Measurements from ENCODE around the gene ADGRE3. TPM values are rescaled to one million over a fixed set of nuclear protein-coding genes. Genes with fewer than 3 reads are reported as not detected.
A peak's percentile ranks its signal among the peaks of the same experiment; 100 is the strongest.

Gene ADGRE3
- total RNA-seq, 6 donors from 2014 or later: 0.76 to 9.6 (median 2.4) TPM; not detected in 1

- DNase-seq: no peak
- no peak for ATAC-seq (ENCODE audit: low FRiP score in 2 of 2)
- peaks cover 0 to 6% (median 4%) of the 10 kb centered on the region in 4 donors for H3K9me3 ChIP-seq
- TF ChIP-seq POLR2A (IDR thresholded peaks at IDR 0.05): no peak
- no peak for TF ChIP-seq POLR2AphosphoS5 (IDR thresholded peaks at IDR 0.05)
- no peak for TF ChIP-seq EP300 (IDR thresholded peaks at IDR 0.05)
- no peak for TF ChIP-seq CTCF (IDR thresholded peaks at IDR 0.05)
- no peak overlapping the region for H3K4me3 ChIP-seq
- WGBS, 2 donors: 69 to 78% methylated on average over 1 of the region's 1 CpG
- no peaks in the 10 kb centered on the region for H3K4me1 ChIP-seq
- H3K27me3 ChIP-seq: no peaks in the 10 kb centered on the region
- no peak overlapping the region for H3K27ac ChIP-seq
- no peaks in the 10 kb centered on the region for H3K36me3 ChIP-seq
These were observed 1.6 kb downstream of the ADGRE3 start for GRCh38 chr19:14673088-14673487.

GRCh38 chr19:14672188-14672872, 2.3 kb downstream of the ADGRE3 start:
- ATAC-seq (ENCODE audit: low FRiP score in 2 of 2) (peak; percentile 76 to 77), DNase-seq (peak in 1 of 2 donors; percentile 24)
- TF ChIP-seq CTCF (IDR thresholded peaks at IDR 0.05) (no peak), POLR2A (IDR thresholded peaks at IDR 0.05) (no peak), POLR2AphosphoS5 (IDR thresholded peaks at IDR 0.05) (peak in 1 of 2 donors; percentile 25), EP300 (IDR thresholded peaks at IDR 0.05) (no peak)
- peak overlapping the region in 1 of 4 donors; percentile 0 for H3K27ac ChIP-seq
- no peaks in the 10 kb centered on the region for H3K36me3 ChIP-seq
- 69 to 86% methylated on average over 3 of the region's 3 CpGs for WGBS, 2 donors
- H3K4me3 ChIP-seq: no peak overlapping the region
- H3K27me3 ChIP-seq: no peaks in the 10 kb centered on the region
- no peaks in the 10 kb centered on the region for H3K4me1 ChIP-seq
- H3K9me3 ChIP-seq: peaks cover 0 to 6% (median 4%) of the 10 kb centered on the region in 4 donors

GRCh38 chr19:14670408-14670807, 4.2 kb downstream of the ADGRE3 start:
- DNase-seq (no peak), ATAC-seq (ENCODE audit: low FRiP score in 2 of 2) (no peak)
- TF ChIP-seq POLR2AphosphoS5 (IDR thresholded peaks at IDR 0.05) (no peak), POLR2A (IDR thresholded peaks at IDR 0.05) (no peak), CTCF (IDR thresholded peaks at IDR 0.05) (no peak), EP300 (IDR thresholded peaks at IDR 0.05) (no peak)
- 56 to 73% methylated on average over 2 of the region's 2 CpGs for WGBS, 2 donors
- H3K9me3 ChIP-seq: peaks cover 0 to 6% (median 4%) of the 10 kb centered on the region in 4 donors
- H3K4me3 ChIP-seq: no peak overlapping the region
- no peak overlapping the region for H3K27ac ChIP-seq
- H3K27me3 ChIP-seq: no peaks in the 10 kb centered on the region
- H3K4me1 ChIP-seq: no peaks in the 10 kb centered on the region
- H3K36me3 ChIP-seq: no peaks in the 10 kb centered on the region

GRCh38 chr19:14669940-14670339, 4.7 kb downstream of the ADGRE3 start:
- ATAC-seq (ENCODE audit: low FRiP score in 2 of 2): no peak
- Histone ChIP-seq H3K9me3 (peaks cover 0 to 6% (median 4%) of the 10 kb centered on the region in 4 donors), H3K27ac (no peak overlapping the region), H3K4me1 (no peaks in the 10 kb centered on the region), H3K36me3 (no peaks in the 10 kb centered on the region), H3K27me3 (no peaks in the 10 kb centered on the region), H3K4me3 (no peak overlapping the region)
- WGBS, 2 donors: 83 to 87% methylated on average over 3 of the region's 3 CpGs
- TF ChIP-seq POLR2AphosphoS5 (IDR thresholded peaks at IDR 0.05) (no peak), CTCF (IDR thresholded peaks at IDR 0.05) (no peak), EP300 (IDR thresholded peaks at IDR 0.05) (no peak), POLR2A (IDR thresholded peaks at IDR 0.05) (no peak)
- DNase-seq: no peak
